AG09319 (cell line): Measurements from ENCODE around the gene RFTN1.

Experiments used
- DNase-seq: peaks from one replicate; pipeline ENCODE4 v3.0.0-alpha.2; 2010; ENCODE audit warnings: low read depth; ENCODE audit errors: extremely low read depth
- CTCF ChIP-seq: IDR thresholded peaks from 2 replicates; pipeline ENCODE4 v1.5.1; 2011; ENCODE audit warnings: low read depth, mild to moderate bottlenecking, inconsistent platforms, low read length, moderate library complexity

The RFTN1 gene

GRCh38 chr3:16516695-16517481, 3.4 kb upstream of the RFTN1 start:
- no peak for DNase-seq
- peak; percentile 77 for TF ChIP-seq CTCF

- DNase-seq: no peak
- TF ChIP-seq CTCF: no peak
Measured at GRCh38 chr3:16515885-16516420, 2.5 kb upstream of the RFTN1 start.

- no peak for DNase-seq
- no peak for TF ChIP-seq CTCF
Measured at GRCh38 chr3:16514755-16515353, 1.4 kb upstream of the RFTN1 start.

GRCh38 chr3:16514021-16514700, 662 bp upstream of the RFTN1 start:
- no peak for TF ChIP-seq CTCF
- no peak for DNase-seq

- no peak for TF ChIP-seq CTCF
- DNase-seq: no peak
Measured at GRCh38 chr3:16512435-16513140, 911 bp downstream of the RFTN1 start.

GRCh38 chr3:16511681-16512434, 1.6 kb downstream of the RFTN1 start:
- TF ChIP-seq CTCF: no peak

More at GRCh38 chr3:16511681-16512434, 1.6 kb downstream of the RFTN1 start:
- peak; percentile 57 for DNase-seq
